Esophagus muscularis mucosa (tissue), 4 donors: ENCODE measurements around the gene EVI5L.

ENCODE experiments used
- CTCF ChIP-seq, 3 experiments: fragments of 200-600 bp in 2 of 3; fragments of 450-650 bp in 1 of 3; sonication (generic) in 2 of 3; IDR thresholded peaks; one replicate each; pipeline ENCODE4 v1.5.1; 2017 to 2019; ENCODE audit warnings: antibody characterized with exemption in 3 of 3, mild to moderate bottlenecking in 2 of 3, moderate library complexity in 1 of 3
- EP300 ChIP-seq: sonication (generic); formaldehyde crosslinking; IDR thresholded peaks from one replicate; pipeline ENCODE4 v1.6.1; 2017; ENCODE audit warnings: antibody characterized with exemption
- POLR2A ChIP-seq: fragments of 450-650 bp; IDR thresholded peaks from one replicate; pipeline ENCODE4 v1.6.1; 2017; ENCODE audit warnings: antibody characterized with exemption, moderate library complexity, mild to moderate bottlenecking, low read depth
- POLR2AphosphoS5 ChIP-seq, 2 donors: sonication (generic); formaldehyde crosslinking; IDR thresholded peaks; one replicate each; pipeline ENCODE4 v1.6.1; 2017; ENCODE audit warnings: antibody characterized with exemption in 2 of 2

- TF ChIP-seq CTCF (IDR thresholded peaks at IDR 0.05) (peak; percentile 68 to 87 (median 79)), POLR2AphosphoS5 (IDR thresholded peaks at IDR 0.05) (no peak), POLR2A (no peak), EP300 (no peak)
These were observed 38.8 kb downstream of the EVI5L start for GRCh38 chr19:7868671-7869452.
